Heart left ventricle (tissue), 13 donors: Measurements from ENCODE around the gene EML6.

Experiments
- POLR2A ChIP-seq, 2 donors: fragments of 450-650 bp; IDR thresholded peaks; one replicate each; pipeline ENCODE4 v1.6.1; 2017; ENCODE audit warnings: antibody characterized with exemption in 2 of 2, mild to moderate bottlenecking in 2 of 2, moderate library complexity in 2 of 2
- TF ChIP-seq, protein P1 (sequence below), 12 donors: fragments of 200-600 bp; sonication (generic) in 4 of 12; IDR thresholded peaks; one replicate each; pipeline versions ENCODE4 v1.5.0 to v1.8.0; 2018 to 2022; ENCODE audit warnings: antibody characterized with exemption in 12 of 12, mild to moderate bottlenecking in 5 of 12
- donor health status: ischemic (EF 13 %, LVEDD 7.1; RV severe dilation, severe dysfunction).
- donor health status: DM: no; HTN: yes; CAD: no.
- donor health status: DM: no; HTN: no; CAD: no.
- donor health status: ischemic (EF 25% LVEDD 6.9; RV normal size, moderate dysfunction).
- donor health status: ischemic (EF 25% LVEDD 5.7; RV mildly dilated, moderate dysfunction).
- donor health status: ischemic (EF 35%, LVEDD 5.7; RV mildly dilated, moderate dysfunction).
- donor health status: nonischemic (EF 11% LVEDD 7.7; RV severe dilation, severe dysfunction).
- donor health status: DM: yes; HTN: yes; CAD: no.
- donor health status: PGD.
- donor health status: ischemic (EF 29% LVEDD 5.4; RV normal size, mild dysfunction).
- donor health status: nonischemic (EF 23%, LVEDD 6.1; RV moderate dilation, normal function).

DNA sequence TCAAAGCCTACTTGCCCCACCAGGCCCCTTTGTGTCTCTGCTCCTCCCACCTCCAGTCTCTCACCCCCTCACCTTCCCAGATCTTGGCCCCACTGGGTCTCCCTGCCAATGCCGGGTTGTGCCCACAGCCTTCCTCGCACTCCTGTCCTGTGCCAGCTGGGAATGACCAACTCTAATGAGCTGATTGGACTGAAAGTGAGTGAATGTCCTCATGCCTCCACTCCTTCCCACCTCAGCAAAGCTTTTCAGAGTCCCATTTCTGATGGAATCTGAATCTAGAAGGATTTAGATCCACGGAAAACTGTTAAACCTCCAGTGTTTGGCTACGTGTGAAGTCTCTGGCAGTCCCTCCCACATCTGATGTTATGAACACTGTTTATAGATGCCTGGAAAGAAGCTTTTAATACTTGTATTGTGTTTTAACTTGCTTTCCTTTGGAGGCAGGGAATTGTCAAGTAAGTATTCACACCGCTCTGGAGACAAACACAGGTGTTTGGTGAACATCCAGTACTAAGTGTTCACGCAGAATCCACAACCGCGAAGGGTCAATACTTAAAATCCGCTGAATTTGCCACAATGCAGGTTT lies 222.9 kb downstream of the EML6 start:
- TF ChIP-seq, protein P1, sequence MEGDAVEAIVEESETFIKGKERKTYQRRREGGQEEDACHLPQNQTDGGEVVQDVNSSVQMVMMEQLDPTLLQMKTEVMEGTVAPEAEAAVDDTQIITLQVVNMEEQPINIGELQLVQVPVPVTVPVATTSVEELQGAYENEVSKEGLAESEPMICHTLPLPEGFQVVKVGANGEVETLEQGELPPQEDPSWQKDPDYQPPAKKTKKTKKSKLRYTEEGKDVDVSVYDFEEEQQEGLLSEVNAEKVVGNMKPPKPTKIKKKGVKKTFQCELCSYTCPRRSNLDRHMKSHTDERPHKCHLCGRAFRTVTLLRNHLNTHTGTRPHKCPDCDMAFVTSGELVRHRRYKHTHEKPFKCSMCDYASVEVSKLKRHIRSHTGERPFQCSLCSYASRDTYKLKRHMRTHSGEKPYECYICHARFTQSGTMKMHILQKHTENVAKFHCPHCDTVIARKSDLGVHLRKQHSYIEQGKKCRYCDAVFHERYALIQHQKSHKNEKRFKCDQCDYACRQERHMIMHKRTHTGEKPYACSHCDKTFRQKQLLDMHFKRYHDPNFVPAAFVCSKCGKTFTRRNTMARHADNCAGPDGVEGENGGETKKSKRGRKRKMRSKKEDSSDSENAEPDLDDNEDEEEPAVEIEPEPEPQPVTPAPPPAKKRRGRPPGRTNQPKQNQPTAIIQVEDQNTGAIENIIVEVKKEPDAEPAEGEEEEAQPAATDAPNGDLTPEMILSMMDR (IDR thresholded peaks at IDR 0.05), result no peak
- TF ChIP-seq POLR2A (IDR thresholded peaks at IDR 0.05), result no peak
